ENCODE data around the gene SEMA5A. TPM values are rescaled to one million over a fixed set of nuclear protein-coding genes. Genes with fewer than 3 reads are reported as not detected.

The SEMA5A gene
- total RNA-seq, 1 experiment from 2014 or later, result 34.3 TPM

DNA sequence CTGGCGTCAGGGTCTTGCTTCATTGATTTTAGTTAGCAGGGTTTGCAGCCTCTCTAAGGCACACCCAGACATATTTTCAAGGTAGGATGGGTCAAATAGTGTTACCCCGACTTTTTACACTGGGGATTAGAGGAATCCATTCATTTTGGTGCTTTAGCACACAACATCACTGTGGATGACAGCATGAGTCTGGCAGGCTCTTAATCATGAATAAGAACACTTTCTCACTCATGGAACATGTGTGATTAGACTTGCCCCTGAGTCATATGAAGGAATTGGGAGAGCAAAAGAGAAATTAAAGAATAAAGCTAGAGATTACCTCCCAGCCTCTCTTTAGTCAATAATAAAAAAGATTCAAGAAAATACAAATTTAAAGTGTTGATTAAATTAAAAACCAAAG lies 175.6 kb downstream of the SEMA5A start:
- no peak overlapping the region for H3K4me3 Mint-ChIP-seq (ENCODE audit: unreplicated experiment)
- POLR2A ChIA-PET, result no interaction called here

DNA sequence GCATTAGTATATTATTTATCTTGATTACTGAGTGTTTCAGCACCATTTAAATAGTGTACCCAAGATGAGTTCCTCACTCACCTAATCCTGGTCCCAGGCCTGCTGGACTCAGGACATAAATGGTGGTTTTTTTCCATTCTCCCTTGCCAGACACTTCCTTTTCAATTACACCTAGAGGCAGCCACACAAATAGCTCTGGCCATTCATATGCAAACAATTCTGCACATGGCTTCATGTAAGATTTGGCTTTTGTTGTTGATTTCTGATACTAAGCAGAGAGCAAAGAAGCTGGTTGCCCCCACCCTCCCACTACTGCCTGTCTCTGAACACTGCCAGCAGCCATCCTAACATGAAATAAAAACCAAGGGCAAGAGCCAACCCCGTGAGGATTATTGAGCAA lies 180.4 kb downstream of the SEMA5A start:
- H3K9me3 ChIP-seq, result no peaks in the 10 kb centered on the region
- H3K4me1 ChIP-seq, result no peaks in the 10 kb centered on the region
- Mint-ChIP-seq H3K27ac (ENCODE audit: unreplicated experiment) (no peak overlapping the region), H3K4me3 (ENCODE audit: unreplicated experiment) (no peak overlapping the region), H3K9me3 (ENCODE audit: unreplicated experiment) (no peaks in the 10 kb centered on the region), H3K4me1 (ENCODE audit: low read depth, unreplicated experiment) (peaks cover 8% of the 10 kb centered on the region), H3K36me3 (ENCODE audit: insufficient read depth, unreplicated experiment) (no peaks in the 10 kb centered on the region), H3K27me3 (ENCODE audit: insufficient read depth, unreplicated experiment) (no peaks in the 10 kb centered on the region)
- intact Hi-C loops (cut with micrococcal nuclease; ENCODE audit: unreplicated experiment), result no loop called here
- ChIA-PET CTCF (no interaction called here), POLR2A (no interaction called here)
- H3K27me3 ChIP-seq (replicated peaks; ENCODE audit: control insufficient read depth, insufficient read depth, low read length), result no peaks in the 10 kb centered on the region
- DNase-seq, result no peak
- no peak overlapping the region for H3K4me3 ChIP-seq (ENCODE audit: low read depth, low read length)
- TF ChIP-seq, protein P1, sequence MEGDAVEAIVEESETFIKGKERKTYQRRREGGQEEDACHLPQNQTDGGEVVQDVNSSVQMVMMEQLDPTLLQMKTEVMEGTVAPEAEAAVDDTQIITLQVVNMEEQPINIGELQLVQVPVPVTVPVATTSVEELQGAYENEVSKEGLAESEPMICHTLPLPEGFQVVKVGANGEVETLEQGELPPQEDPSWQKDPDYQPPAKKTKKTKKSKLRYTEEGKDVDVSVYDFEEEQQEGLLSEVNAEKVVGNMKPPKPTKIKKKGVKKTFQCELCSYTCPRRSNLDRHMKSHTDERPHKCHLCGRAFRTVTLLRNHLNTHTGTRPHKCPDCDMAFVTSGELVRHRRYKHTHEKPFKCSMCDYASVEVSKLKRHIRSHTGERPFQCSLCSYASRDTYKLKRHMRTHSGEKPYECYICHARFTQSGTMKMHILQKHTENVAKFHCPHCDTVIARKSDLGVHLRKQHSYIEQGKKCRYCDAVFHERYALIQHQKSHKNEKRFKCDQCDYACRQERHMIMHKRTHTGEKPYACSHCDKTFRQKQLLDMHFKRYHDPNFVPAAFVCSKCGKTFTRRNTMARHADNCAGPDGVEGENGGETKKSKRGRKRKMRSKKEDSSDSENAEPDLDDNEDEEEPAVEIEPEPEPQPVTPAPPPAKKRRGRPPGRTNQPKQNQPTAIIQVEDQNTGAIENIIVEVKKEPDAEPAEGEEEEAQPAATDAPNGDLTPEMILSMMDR (IDR thresholded peaks at IDR 0.05; ENCODE audit: insufficient read depth in 1 of 2, low read depth in 1 of 2, low read length in 1 of 2, severe bottlenecking in 1 of 2, unreplicated experiment in 1 of 2), result no peak
- no TSS peak for BruUV-seq (replicated peaks)
- H3K36me3 ChIP-seq (ENCODE audit: control insufficient read depth, insufficient read depth, low read length), result no peaks in the 10 kb centered on the region

More for the DNA sequence above, 175.6 kb downstream of the SEMA5A start:
- Histone ChIP-seq H3K4me1 (no peaks in the 10 kb centered on the region), H3K27me3 (replicated peaks; ENCODE audit: control insufficient read depth, insufficient read depth, low read length) (no peaks in the 10 kb centered on the region), H3K4me3 (ENCODE audit: low read depth, low read length) (no peak overlapping the region), H3K9me3 (no peaks in the 10 kb centered on the region), H3K36me3 (ENCODE audit: control insufficient read depth, insufficient read depth, low read length) (no peaks in the 10 kb centered on the region)
- no peak for DNase-seq
- Mint-ChIP-seq H3K4me1 (ENCODE audit: low read depth, unreplicated experiment) (no peaks in the 10 kb centered on the region), H3K36me3 (ENCODE audit: insufficient read depth, unreplicated experiment) (peaks cover 5% of the 10 kb centered on the region), H3K27me3 (ENCODE audit: insufficient read depth, unreplicated experiment) (no peaks in the 10 kb centered on the region), H3K27ac (ENCODE audit: unreplicated experiment) (no peak overlapping the region), H3K9me3 (ENCODE audit: unreplicated experiment) (no peaks in the 10 kb centered on the region)
- TF ChIP-seq, protein P1 (IDR thresholded peaks at IDR 0.05; ENCODE audit: insufficient read depth in 1 of 2, low read depth in 1 of 2, low read length in 1 of 2, severe bottlenecking in 1 of 2, unreplicated experiment in 1 of 2), result no peak
- no TSS peak for BruUV-seq (replicated peaks)
- intact Hi-C loops (cut with micrococcal nuclease; ENCODE audit: unreplicated experiment), result no loop called here
- CTCF ChIA-PET, result interaction anchor here (0.6 to 0.7 kb wide), 2 partner anchors 10 to 18 kb away, joined by 3 to 5 read pairs; no protein-coding TSS in a partner anchor

DNA sequence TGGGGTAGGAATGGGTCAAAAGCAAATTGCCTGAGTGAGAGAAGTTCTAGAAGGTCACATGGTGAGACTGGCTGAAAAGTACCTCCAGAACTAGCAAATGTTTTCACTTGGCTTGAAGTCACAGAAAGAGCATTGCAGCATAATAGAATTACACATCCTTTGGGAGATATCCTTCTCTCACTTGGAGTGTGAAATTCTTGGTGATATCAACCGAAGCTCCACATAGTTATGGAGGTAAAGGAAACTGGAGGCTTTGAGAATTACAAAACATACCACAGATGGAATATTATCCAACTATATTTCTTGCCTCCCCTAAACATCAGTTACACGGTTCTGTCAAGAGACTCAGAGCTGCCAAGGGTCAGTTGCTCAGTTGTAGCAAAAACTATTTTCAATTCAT lies 182.4 kb downstream of the SEMA5A start:
- Mint-ChIP-seq H3K4me1 (ENCODE audit: low read depth, unreplicated experiment) (peaks cover 22% of the 10 kb centered on the region), H3K9me3 (ENCODE audit: unreplicated experiment) (no peaks in the 10 kb centered on the region), H3K27me3 (ENCODE audit: insufficient read depth, unreplicated experiment) (no peaks in the 10 kb centered on the region), H3K36me3 (ENCODE audit: insufficient read depth, unreplicated experiment) (peaks cover under 1% of the 10 kb centered on the region), H3K4me3 (ENCODE audit: unreplicated experiment) (no peak overlapping the region), H3K27ac (ENCODE audit: unreplicated experiment) (no peak overlapping the region)
- no peaks in the 10 kb centered on the region for H3K36me3 ChIP-seq (ENCODE audit: control insufficient read depth, insufficient read depth, low read length)
- H3K9me3 ChIP-seq, result no peaks in the 10 kb centered on the region
- POLR2A ChIA-PET, result no interaction called here
- CTCF ChIA-PET, result no interaction called here
- BruUV-seq (replicated peaks), result no TSS peak
- no peak overlapping the region for H3K4me3 ChIP-seq (ENCODE audit: low read depth, low read length)
- intact Hi-C loops (cut with micrococcal nuclease; ENCODE audit: unreplicated experiment), result no loop called here
- no peaks in the 10 kb centered on the region for H3K27me3 ChIP-seq (replicated peaks; ENCODE audit: control insufficient read depth, insufficient read depth, low read length)
- peaks cover 15% of the 10 kb centered on the region; the same call in 1 of the 2 replicates for H3K4me1 ChIP-seq
- TF ChIP-seq, protein P1 (IDR thresholded peaks at IDR 0.05; ENCODE audit: insufficient read depth in 1 of 2, low read depth in 1 of 2, low read length in 1 of 2, severe bottlenecking in 1 of 2, unreplicated experiment in 1 of 2), result no peak
- no peak for DNase-seq
